H9 (cell line): ENCODE measurements around the gene SPHK1. TPM values are rescaled to one million over a fixed set of nuclear protein-coding genes. Genes with fewer than 3 reads are reported as not detected.

ENCODE experiments used
- DNase-seq: peaks from one replicate; pipeline ENCODE4 v3.0.0-alpha.2; 2017
- H2AFZ ChIP-seq: one replicate; pipeline ENCODE4 v1.6.1; 2013; ENCODE audit warnings: mild to moderate bottlenecking, low read length, control low read depth, moderate library complexity
- H2AK5ac ChIP-seq: 2 replicates; pipeline ENCODE4 v1.6.1; 2013; ENCODE audit warnings: low read length, control low read depth, mixed read lengths; ENCODE audit not compliant: insufficient read length
- H2BK120ac ChIP-seq: one replicate; pipeline ENCODE4 v1.6.1; 2013; ENCODE audit warnings: low read depth, mild to moderate bottlenecking, low read length, control low read depth, inconsistent platforms; ENCODE audit not compliant: poor library complexity, severe bottlenecking
- H2BK12ac ChIP-seq: 2 replicates; pipeline ENCODE4 v1.6.1; 2013; ENCODE audit warnings: low read length, control low read depth, mixed read lengths, low read depth; ENCODE audit not compliant: insufficient read length
- H2BK15ac ChIP-seq: 2 replicates; pipeline ENCODE4 v1.6.1; 2013; ENCODE audit warnings: low read depth, low read length, control low read depth
- H2BK20ac ChIP-seq: one replicate; pipeline ENCODE4 v1.6.1; 2013; ENCODE audit warnings: low read depth, mild to moderate bottlenecking, low read length, control low read depth, inconsistent platforms; ENCODE audit not compliant: poor library complexity, severe bottlenecking
- H2BK5ac ChIP-seq: 2 replicates; pipeline ENCODE4 v1.6.1; 2013; ENCODE audit warnings: low read length, control low read depth, mixed read lengths; ENCODE audit not compliant: insufficient read length
- H3K14ac ChIP-seq: 2 replicates; pipeline ENCODE4 v1.6.1; 2013; ENCODE audit warnings: low read length, control low read depth; ENCODE audit not compliant: insufficient read depth
- H3K18ac ChIP-seq: 2 replicates; pipeline ENCODE4 v1.6.1; 2013; ENCODE audit warnings: low read depth, mild to moderate bottlenecking, mixed read lengths, low read length, control low read depth; ENCODE audit not compliant: insufficient read length
- H3K23ac ChIP-seq: 2 replicates; pipeline ENCODE4 v1.6.1; 2013; ENCODE audit warnings: low read length, control low read depth, mixed read lengths, low read depth; ENCODE audit not compliant: insufficient read length
- H3K23me2 ChIP-seq: 2 replicates; pipeline ENCODE4 v1.6.1; 2013; ENCODE audit warnings: low read depth, mild to moderate bottlenecking, mixed read lengths, low read length, control low read depth; ENCODE audit not compliant: insufficient read length, poor library complexity, severe bottlenecking
- H3K27ac ChIP-seq: 2 replicates; pipeline ENCODE4 v1.5.1; 2013; ENCODE audit warnings: low read length, control low read depth, mixed read lengths, low read depth; ENCODE audit not compliant: insufficient read length
- H3K27me3 ChIP-seq: 2 replicates; pipeline ENCODE4 v1.6.1; 2013; ENCODE audit warnings: low read length, control low read depth, inconsistent platforms; ENCODE audit not compliant: insufficient read depth
- H3K4ac ChIP-seq: 2 replicates; pipeline ENCODE4 v1.6.1; 2013; ENCODE audit warnings: low read depth, mild to moderate bottlenecking, control low read depth, inconsistent platforms, low read length, moderate library complexity
- H3K4me1 ChIP-seq: 2 replicates; pipeline ENCODE4 v1.6.1; 2013; ENCODE audit warnings: low read length, control low read depth, inconsistent platforms; ENCODE audit not compliant: insufficient read depth
- H3K4me2 ChIP-seq: 2 replicates; pipeline ENCODE4 v1.6.1; 2013; ENCODE audit warnings: low read length, control low read depth, mixed read lengths; ENCODE audit not compliant: insufficient read length, insufficient read depth
- H3K56ac ChIP-seq: 2 replicates; pipeline ENCODE4 v1.6.1; 2013; ENCODE audit warnings: low read depth, mild to moderate bottlenecking, mixed read lengths, low read length, control low read depth; ENCODE audit not compliant: insufficient read length
- H3K79me1 ChIP-seq: 2 replicates; pipeline ENCODE4 v1.6.1; 2013; ENCODE audit warnings: low read depth, mild to moderate bottlenecking, moderate library complexity, low read length, control low read depth, inconsistent platforms; ENCODE audit not compliant: insufficient read depth, poor library complexity, severe bottlenecking
- H3K79me2 ChIP-seq: 2 replicates; pipeline ENCODE4 v1.6.1; 2013; ENCODE audit warnings: low read length, control low read depth, inconsistent platforms; ENCODE audit not compliant: insufficient read depth
- H3K9ac ChIP-seq: 2 replicates; pipeline ENCODE4 v1.6.1; 2013; ENCODE audit warnings: low read length, control low read depth, mixed read lengths; ENCODE audit not compliant: insufficient read length; ENCODE audit errors: extremely low read depth
- H3K9me3 ChIP-seq: one replicate; pipeline ENCODE4 v1.6.1; 2013; ENCODE audit warnings: low read depth, low read length, inconsistent platforms; ENCODE audit not compliant: control insufficient read depth
- H3T11ph ChIP-seq: one replicate; pipeline ENCODE4 v1.6.1; 2013; ENCODE audit warnings: mild to moderate bottlenecking, low read length, control low read depth, inconsistent platforms
- H4K20me1 ChIP-seq: one replicate; pipeline ENCODE4 v1.6.1; 2013; ENCODE audit not compliant: control insufficient read depth, insufficient read length, insufficient read depth
- H4K5ac ChIP-seq: 2 replicates; pipeline ENCODE4 v1.6.1; 2013; ENCODE audit warnings: low read depth, mild to moderate bottlenecking, mixed read lengths, low read length, control low read depth; ENCODE audit not compliant: insufficient read length
- H4K8ac ChIP-seq: replicated peaks from 2 replicates; pipeline ENCODE4 v1.6.1; 2013; ENCODE audit warnings: low read length, control low read depth, mixed read lengths, low read depth; ENCODE audit not compliant: insufficient read length
- H4K91ac ChIP-seq: 2 replicates; pipeline ENCODE4 v1.6.1; 2013; ENCODE audit warnings: low read depth, mild to moderate bottlenecking, moderate library complexity, mixed read lengths, low read length, control low read depth; ENCODE audit not compliant: insufficient read length
- H3K27ac Mint-ChIP-seq, 3 experiments: 2 replicates in 2 of 3; 3 replicates in 1 of 3; pipeline ENCODE4 v1.8.0; 2020 to 2021; ENCODE audit warnings: mixed read lengths in 3 of 3, mild to moderate bottlenecking in 1 of 3, moderate library complexity in 1 of 3
- H3K27me3 Mint-ChIP-seq: 2 replicates; pipeline ENCODE4 v1.8.0; 2021; ENCODE audit warnings: low read depth, mild to moderate bottlenecking, moderate library complexity, mixed read lengths
- H3K36me3 Mint-ChIP-seq, 3 experiments: 2 replicates in 2 of 3; 3 replicates in 1 of 3; pipeline ENCODE4 v1.8.0; 2020 to 2021; ENCODE audit warnings: low read depth in 3 of 3, mixed read lengths in 3 of 3; ENCODE audit not compliant: insufficient read depth in 1 of 3
- H3K4me1 Mint-ChIP-seq, 2 experiments: 2 replicates each; pipeline ENCODE4 v1.8.0; 2020; ENCODE audit warnings: mixed read lengths in 2 of 2
- H3K4me3 Mint-ChIP-seq, 2 experiments: 2 replicates in 1 of 2; 3 replicates in 1 of 2; pipeline ENCODE4 v1.8.0; 2020 to 2021; ENCODE audit warnings: mild to moderate bottlenecking in 2 of 2, mixed read lengths in 2 of 2, moderate library complexity in 1 of 2
- H3K9me3 Mint-ChIP-seq, 2 experiments: 2 replicates in 1 of 2; 3 replicates in 1 of 2; pipeline ENCODE4 v1.8.0; 2020; ENCODE audit warnings: mild to moderate bottlenecking in 2 of 2, mixed read lengths in 2 of 2, moderate library complexity in 1 of 2
- CTCF ChIP-seq: fragments of 200-600 bp; sonication (generic); conservative IDR thresholded peaks from 3 replicates; pipeline ENCODE4 v1.8.0; 2021; ENCODE audit warnings: antibody characterized with exemption, mild to moderate bottlenecking
- WGBS: extraction: QIAGEN DNeasy Blood & Tissue Kit; methylation state at CpG from one replicate; pipeline ENCODE4 v1.1.7; 2013; ENCODE audit warnings: missing lambda C conversion rate, low lambda C conversion rate, mixed read lengths; ENCODE audit not compliant: insufficient read length; ENCODE audit errors: extremely low coverage; 5-methylcytosine and 5-hydroxymethylcytosine counted together
- total RNA-seq: library from RNA; stranded (reverse); gene quantifications from 2 replicates; pipeline ENCODE4 v1.2.1, GENCODE V29; 2021

Gene SPHK1
- total RNA-seq, 1 experiment from 2014 or later = 1.4 TPM

DNA sequence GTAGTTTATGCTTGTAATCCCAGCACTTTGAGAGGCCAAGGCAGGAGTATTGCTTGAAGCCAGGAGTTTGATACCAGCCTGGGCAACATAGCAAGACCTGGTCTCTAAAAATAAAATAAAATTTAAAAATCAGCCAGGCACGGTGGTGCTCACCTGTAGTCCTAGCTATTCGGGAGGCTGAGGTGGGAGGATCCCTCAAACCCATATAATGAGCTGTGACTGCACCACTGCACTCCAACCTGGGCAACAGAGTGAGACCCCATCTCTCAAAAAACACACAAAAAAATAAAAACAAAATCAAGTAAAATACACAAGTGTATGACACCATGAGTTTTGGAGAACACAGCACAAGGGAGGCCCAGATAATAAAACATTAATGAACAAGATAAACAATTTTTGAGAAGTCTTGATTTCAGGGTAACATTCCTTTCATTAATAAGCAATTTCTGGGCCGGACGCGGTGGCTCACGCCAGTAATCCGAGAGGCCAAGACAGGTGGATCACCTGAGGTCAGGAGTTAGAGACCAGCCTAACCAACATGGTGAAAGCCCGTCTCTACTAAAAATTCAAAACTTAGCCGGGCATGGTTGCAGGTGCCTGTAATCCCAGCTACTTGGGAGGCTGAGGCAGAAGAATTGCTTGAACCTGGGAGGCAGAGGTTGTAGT is 48.6 kb upstream of the SPHK1 start:
- Histone ChIP-seq H3K27ac (no peak overlapping the region), H2AFZ (no peak overlapping the region), H2BK20ac (no peak overlapping the region), H3K9me3 (no peaks in the 10 kb centered on the region), H3K79me1 (peaks cover 3% of the 10 kb centered on the region), H3K18ac (no peak overlapping the region), H2BK15ac (no peak overlapping the region), H3K23ac (no peak overlapping the region), H3K9ac (no peak overlapping the region), H2AK5ac (no peak overlapping the region), H4K91ac (no peak overlapping the region), H3K23me2 (no peaks in the 10 kb centered on the region), H2BK120ac (no peak overlapping the region), H3K56ac (no peak overlapping the region), H2BK5ac (no peak overlapping the region), H3T11ph (no peak overlapping the region), H3K27me3 (no peaks in the 10 kb centered on the region), H3K4me1 (no peaks in the 10 kb centered on the region), H3K79me2 (no peaks in the 10 kb centered on the region), H3K4me2 (no peak overlapping the region), H3K14ac (no peak overlapping the region), H4K5ac (no peak overlapping the region), H3K4ac (no peak overlapping the region), H4K8ac (no peak overlapping the region), H4K20me1 (no peaks in the 10 kb centered on the region), H2BK12ac (no peak overlapping the region)
- Mint-ChIP-seq H3K27me3 (no peaks in the 10 kb centered on the region), H3K27ac (no peak overlapping the region), H3K4me3 (no peak overlapping the region), H3K9me3 (no peaks in the 10 kb centered on the region; a peak in 1 of 5 replicates), H3K36me3 (peaks cover 0 to 7% (median 2%) of the 10 kb centered on the region in 3 experiments; a peak in 5 of 7 replicates), H3K4me1 (peaks cover 6 to 8% of the 10 kb centered on the region in 2 experiments; a peak in 3 of 4 replicates)
- no CpG with 5 or more reads among the region's 9 CpGs for WGBS
- no peak for TF ChIP-seq CTCF
- no peak for DNase-seq
